BLaER1 treated with 17β-estradiol and CSF1 and Interleukin-3, amounts not matched to agents 10 nM and 100 nM (cell line): ENCODE measurements around the gene TUBGCP4.
"Not testable (repeated sequence)": the region's sequence is repeated elsewhere in the genome, so short reads cannot be mapped to it uniquely, and the experiment has no call there.

Source experiments
- H3K27ac ChIP-seq, 11 experiments: shearing (Covaris generic); formaldehyde crosslinking; 2 replicates each; pipeline ENCODE4 v1.8.1; 2022
- H3K27me3 ChIP-seq, 11 experiments: shearing (Covaris generic); formaldehyde crosslinking; 2 replicates each; pipeline ENCODE4 v1.8.1; 2022
- H3K36me3 ChIP-seq, 11 experiments: shearing (Covaris generic); formaldehyde crosslinking; 2 replicates each; pipeline ENCODE4 v1.8.1; 2022
- H3K4me1 ChIP-seq, 10 experiments: shearing (Covaris generic); formaldehyde crosslinking; 2 replicates each; pipeline ENCODE4 v1.8.1; 2022
- H3K4me2 ChIP-seq, 11 experiments: shearing (Covaris generic); formaldehyde crosslinking; 2 replicates each; pipeline ENCODE4 v1.8.1; 2022
- H3K4me3 ChIP-seq, 10 experiments: shearing (Covaris generic); formaldehyde crosslinking; 2 replicates each; pipeline ENCODE4 v1.8.1; 2022
- H3K9ac ChIP-seq, 11 experiments: shearing (Covaris generic); formaldehyde crosslinking; 2 replicates each; pipeline ENCODE4 v1.8.1; 2022
- H3K9me3 ChIP-seq, 11 experiments: shearing (Covaris generic); formaldehyde crosslinking; replicated peaks in 1 of 11; 2 replicates each; pipeline ENCODE4 v1.8.1; 2022
- H4K20me1 ChIP-seq, 11 experiments: shearing (Covaris generic); formaldehyde crosslinking; 2 replicates each; pipeline ENCODE4 v1.8.1; 2022
- Cebpa-rat ChIP-seq, 11 experiments: shearing (Covaris generic); IDR thresholded peaks; 2 replicates each; pipeline ENCODE4 v1.8.1; 2022

TUBGCP4 gene

GRCh38 chr15:43383070-43383469 is 12.2 kb downstream of the TUBGCP4 start:
- H3K9me3 ChIP-seq: no peaks in the 10 kb centered on the region
- no peaks in the 10 kb centered on the region; a peak in 1 of 22 replicates for H4K20me1 ChIP-seq
- TF ChIP-seq Cebpa-rat (IDR thresholded peaks at IDR 0.05): no peak
- no peaks in the 10 kb centered on the region for H3K27me3 ChIP-seq
- peaks cover 94 to 100% (median 98%) of the 10 kb centered on the region in 11 experiments for H3K36me3 ChIP-seq
- H3K4me1 ChIP-seq: no peaks in the 10 kb centered on the region
- no peak overlapping the region for H3K27ac ChIP-seq
- H3K4me2 ChIP-seq: no peak overlapping the region
- no peak overlapping the region for H3K4me3 ChIP-seq
- no peak overlapping the region for H3K9ac ChIP-seq

GRCh38 chr15:43390723-43391122 is 19.8 kb downstream of the TUBGCP4 start:
- peaks cover 72 to 94% (median 92%) of the 10 kb centered on the region in 11 experiments for H3K36me3 ChIP-seq
- no peak for TF ChIP-seq Cebpa-rat (IDR thresholded peaks at IDR 0.05)

DNA sequence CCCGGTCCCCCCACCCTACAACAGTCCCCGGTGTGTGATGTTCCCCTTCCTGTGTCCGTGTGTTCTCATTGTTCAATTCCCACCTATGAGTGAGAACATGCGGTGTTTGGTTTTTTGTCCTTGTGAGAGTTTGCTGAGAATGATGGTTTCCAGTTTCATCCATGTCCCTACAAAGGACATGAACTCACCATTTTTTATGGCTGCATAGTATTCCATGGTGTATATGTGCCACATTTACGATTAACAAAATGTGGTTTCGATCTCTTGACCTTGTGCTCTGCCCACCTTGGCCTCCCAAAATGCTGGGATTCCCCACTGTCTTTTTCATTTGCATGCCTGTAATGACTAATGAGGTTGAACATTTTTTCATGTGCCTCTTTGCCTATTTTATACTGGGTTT is 22.7 kb downstream of the TUBGCP4 start:
- H4K20me1 ChIP-seq, H3K4me2 ChIP-seq, H3K4me3 ChIP-seq, H3K9me3 ChIP-seq, H3K4me1 ChIP-seq, H3K9ac ChIP-seq, H3K27me3 ChIP-seq, H3K27ac ChIP-seq: not testable (repeated sequence)
- H3K36me3 ChIP-seq: peaks cover 74 to 94% (median 92%) of the 10 kb centered on the region in 11 experiments

More at GRCh38 chr15:43390723-43391122, 19.8 kb downstream of the TUBGCP4 start:
- Histone ChIP-seq H3K9me3 (no peaks in the 10 kb centered on the region), H4K20me1 (peaks cover 0 to 6% (median 0%) of the 10 kb centered on the region in 11 experiments; a peak in 2 of 22 replicates), H3K4me2 (no peak overlapping the region), H3K4me3 (no peak overlapping the region), H3K27me3 (no peaks in the 10 kb centered on the region), H3K27ac (no peak overlapping the region), H3K9ac (no peak overlapping the region), H3K4me1 (no peaks in the 10 kb centered on the region)

DNA sequence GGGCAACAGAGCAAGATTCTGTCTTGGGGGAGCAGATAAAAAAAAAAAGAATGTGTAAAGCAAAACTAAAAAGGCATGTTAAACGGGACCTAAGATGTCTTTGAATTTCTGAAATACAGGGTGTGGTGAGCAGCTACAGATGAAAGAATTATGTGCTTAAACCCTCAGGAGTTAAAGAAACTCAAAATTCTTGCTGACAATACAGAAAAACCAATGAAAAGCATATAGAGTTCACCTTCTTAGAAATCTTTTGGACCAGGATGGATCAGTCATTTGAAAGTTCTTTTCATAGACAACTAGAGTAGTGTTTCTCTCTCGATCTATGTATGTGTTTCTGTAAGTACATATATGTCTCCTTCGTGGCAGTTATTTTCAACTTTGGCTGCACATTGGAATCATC is 31.4 kb downstream of the TUBGCP4 start:
- H3K4me2 ChIP-seq: no peak overlapping the region
- no peak for TF ChIP-seq Cebpa-rat (IDR thresholded peaks at IDR 0.05)
- H3K27me3 ChIP-seq: no peaks in the 10 kb centered on the region
- H3K27ac ChIP-seq: no peak overlapping the region
- H3K36me3 ChIP-seq: peaks cover 99 to 100% (median 100%) of the 10 kb centered on the region in 11 experiments
- no peaks in the 10 kb centered on the region for H3K4me1 ChIP-seq
- no peaks in the 10 kb centered on the region for H3K9me3 ChIP-seq
- no peak overlapping the region for H3K4me3 ChIP-seq
- peaks cover 0 to 7% (median 0%) of the 10 kb centered on the region in 11 experiments; a peak in 4 of 22 replicates for H4K20me1 ChIP-seq
- no peak overlapping the region for H3K9ac ChIP-seq

GRCh38 chr15:43403616-43404015 is 32.7 kb downstream of the TUBGCP4 start:
- Histone ChIP-seq H4K20me1 (peaks cover 0 to 7% (median 0%) of the 10 kb centered on the region in 11 experiments; a peak in 4 of 22 replicates), H3K36me3 (peaks cover 99 to 100% (median 100%) of the 10 kb centered on the region in 11 experiments), H3K9ac (no peak overlapping the region), H3K4me3 (no peak overlapping the region), H3K27ac (no peak overlapping the region), H3K4me1 (no peaks in the 10 kb centered on the region), H3K27me3 (no peaks in the 10 kb centered on the region), H3K4me2 (no peak overlapping the region), H3K9me3 (no peaks in the 10 kb centered on the region)
- TF ChIP-seq Cebpa-rat (IDR thresholded peaks at IDR 0.05): no peak

DNA sequence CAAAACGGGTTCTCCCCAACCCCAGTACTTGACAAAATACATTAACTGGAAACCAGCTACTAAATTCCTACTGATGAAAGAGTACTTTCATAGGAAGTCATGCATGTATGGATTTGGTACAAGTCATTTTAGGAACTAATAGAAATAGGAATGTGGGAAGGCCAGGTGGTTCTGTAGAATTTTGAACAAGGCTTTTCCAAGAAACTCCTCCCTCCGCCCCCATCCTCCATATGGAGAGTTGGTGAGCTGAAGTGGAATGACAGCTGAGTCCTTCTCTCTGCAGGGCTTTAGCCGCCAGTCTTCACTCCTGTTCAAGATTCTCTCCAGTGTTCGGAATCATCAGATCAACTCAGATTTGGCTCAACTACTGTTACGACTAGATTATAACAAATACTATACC is 33.2 kb downstream of the TUBGCP4 start:
- Histone ChIP-seq H4K20me1 (peaks cover 0 to 7% (median 0%) of the 10 kb centered on the region in 11 experiments; a peak in 4 of 22 replicates), H3K27me3 (no peaks in the 10 kb centered on the region), H3K4me2 (no peak overlapping the region), H3K4me1 (no peaks in the 10 kb centered on the region), H3K4me3 (no peak overlapping the region), H3K36me3 (peaks cover 100% of the 10 kb centered on the region in 11 experiments), H3K9ac (no peak overlapping the region), H3K9me3 (no peaks in the 10 kb centered on the region), H3K27ac (no peak overlapping the region)
- no peak for TF ChIP-seq Cebpa-rat (IDR thresholded peaks at IDR 0.05)

GRCh38 chr15:43406189-43406588 is 35.3 kb downstream of the TUBGCP4 start:
- Histone ChIP-seq H3K4me3 (no peak overlapping the region), H3K4me1 (no peaks in the 10 kb centered on the region), H3K4me2 (no peak overlapping the region), H3K9ac (no peak overlapping the region), H3K9me3 (no peaks in the 10 kb centered on the region), H4K20me1 (peaks cover 0 to 7% (median 0%) of the 10 kb centered on the region in 11 experiments; a peak in 4 of 22 replicates), H3K27me3 (no peaks in the 10 kb centered on the region), H3K27ac (no peak overlapping the region), H3K36me3 (peaks cover 90 to 100% (median 100%) of the 10 kb centered on the region in 11 experiments)
- no peak for TF ChIP-seq Cebpa-rat (IDR thresholded peaks at IDR 0.05)

- no peak for TF ChIP-seq Cebpa-rat (IDR thresholded peaks at IDR 0.05)
- Histone ChIP-seq H3K4me1 (no peaks in the 10 kb centered on the region), H4K20me1 (peaks cover 0 to 7% (median 0%) of the 10 kb centered on the region in 11 experiments; a peak in 4 of 22 replicates), H3K9me3 (no peaks in the 10 kb centered on the region), H3K9ac (no peak overlapping the region), H3K27me3 (no peaks in the 10 kb centered on the region), H3K4me2 (no peak overlapping the region), H3K4me3 (no peak overlapping the region), H3K36me3 (peaks cover 89 to 100% (median 100%) of the 10 kb centered on the region in 11 experiments), H3K27ac (no peak overlapping the region)
Measured at GRCh38 chr15:43406808-43407207, 35.9 kb downstream of the TUBGCP4 start.

GRCh38 chr15:43408789-43409188 is 37.9 kb downstream of the TUBGCP4 start:
- Histone ChIP-seq H3K27ac (no peak overlapping the region), H3K9me3 (no peaks in the 10 kb centered on the region), H3K4me3 (no peak overlapping the region), H3K9ac (no peak overlapping the region), H3K36me3 (peaks cover 89 to 100% (median 100%) of the 10 kb centered on the region in 11 experiments), H3K27me3 (no peaks in the 10 kb centered on the region), H4K20me1 (peaks cover 0 to 7% (median 0%) of the 10 kb centered on the region in 11 experiments; a peak in 2 of 22 replicates), H3K4me2 (no peak overlapping the region), H3K4me1 (no peaks in the 10 kb centered on the region)
- no peak for TF ChIP-seq Cebpa-rat (IDR thresholded peaks at IDR 0.05)

DNA sequence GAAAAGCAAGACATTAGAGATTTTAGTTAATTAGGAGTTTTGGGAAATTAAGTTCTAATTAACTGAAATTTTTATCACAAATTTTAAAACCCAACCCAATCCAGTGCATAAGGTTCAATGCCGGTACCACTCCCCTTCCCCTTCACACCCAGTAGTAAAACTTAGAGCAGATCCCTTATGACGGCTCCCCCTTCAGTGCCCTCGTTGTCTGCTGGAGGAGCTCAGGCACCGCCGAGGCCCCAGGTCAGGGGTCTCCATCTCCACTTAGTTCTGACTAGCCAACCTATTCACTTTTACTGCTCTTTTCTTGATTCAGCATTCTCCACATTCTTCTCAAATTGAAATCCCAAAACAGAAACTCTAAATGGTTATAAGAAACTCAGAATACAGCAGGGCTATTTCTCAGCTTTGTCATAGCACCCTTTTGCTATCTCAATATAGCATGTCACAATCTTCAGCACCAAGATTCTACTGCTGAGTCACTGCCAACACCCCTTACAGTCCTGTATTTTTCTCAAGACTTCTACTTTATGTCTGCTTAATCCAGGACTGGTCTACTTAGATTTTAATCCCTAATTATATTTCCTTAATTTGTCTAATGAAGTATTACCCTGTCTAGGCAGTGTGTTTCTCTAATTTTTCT is 39.8 kb downstream of the TUBGCP4 start:
- peaks cover 88 to 100% (median 100%) of the 10 kb centered on the region in 11 experiments for H3K36me3 ChIP-seq
- no peaks in the 10 kb centered on the region for H3K27me3 ChIP-seq
- no peak for TF ChIP-seq Cebpa-rat (IDR thresholded peaks at IDR 0.05)

More for the DNA sequence above, 39.8 kb downstream of the TUBGCP4 start:
- Histone ChIP-seq H3K4me2 (no peak overlapping the region), H4K20me1 (peaks cover 0 to 7% (median 0%) of the 10 kb centered on the region in 11 experiments; a peak in 2 of 22 replicates), H3K9me3 (no peaks in the 10 kb centered on the region), H3K4me1 (no peaks in the 10 kb centered on the region), H3K27ac (no peak overlapping the region), H3K9ac (no peak overlapping the region), H3K4me3 (no peak overlapping the region)
